CD4-positive, alpha-beta T cell treated with Interleukin-6 at 100 ng/mL for 8 hours (primary cell): ENCODE data around the gene ARHGAP10.
"Not testable (repeated sequence)": the region's sequence is repeated elsewhere in the genome, so short reads cannot be mapped to it uniquely, and the experiment has no call there.

Experiments
- DNase-seq: peaks from one replicate; pipeline ENCODE4 v3.0.0-alpha.2; 2020; ENCODE audit warnings: mixed read lengths, low spot score

ARHGAP10 gene

DNA sequence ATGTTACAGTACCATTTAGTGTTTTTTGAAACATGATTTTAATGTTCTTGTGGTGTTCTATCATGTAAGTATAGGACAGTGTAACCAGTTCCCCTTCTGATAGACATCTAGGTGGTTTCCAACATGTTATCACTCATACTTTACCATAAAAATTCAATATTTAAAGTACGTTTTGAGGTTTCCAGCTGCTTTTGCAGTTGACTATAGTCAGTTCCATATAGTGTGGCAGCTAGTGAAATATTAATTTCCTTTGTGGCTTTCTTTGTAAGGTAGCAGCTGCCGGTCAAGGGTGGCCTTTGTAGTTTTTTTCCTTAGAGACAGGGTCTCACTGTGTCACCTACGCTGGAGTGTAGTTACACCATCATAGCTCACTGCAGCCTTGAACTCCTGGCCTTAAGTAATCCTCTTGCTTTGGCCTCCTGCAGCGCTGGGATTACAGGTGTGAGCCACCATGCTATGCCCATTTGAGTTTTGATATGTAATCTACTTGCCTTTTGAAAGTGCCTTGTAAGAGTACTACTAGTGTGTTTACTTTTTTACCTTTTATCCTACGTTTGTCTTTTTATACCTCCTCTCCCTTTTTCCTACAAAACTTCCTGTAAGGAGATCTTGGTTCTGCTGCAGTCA is 63.0 kb downstream of the ARHGAP10 start:
- no peak for DNase-seq

DNA sequence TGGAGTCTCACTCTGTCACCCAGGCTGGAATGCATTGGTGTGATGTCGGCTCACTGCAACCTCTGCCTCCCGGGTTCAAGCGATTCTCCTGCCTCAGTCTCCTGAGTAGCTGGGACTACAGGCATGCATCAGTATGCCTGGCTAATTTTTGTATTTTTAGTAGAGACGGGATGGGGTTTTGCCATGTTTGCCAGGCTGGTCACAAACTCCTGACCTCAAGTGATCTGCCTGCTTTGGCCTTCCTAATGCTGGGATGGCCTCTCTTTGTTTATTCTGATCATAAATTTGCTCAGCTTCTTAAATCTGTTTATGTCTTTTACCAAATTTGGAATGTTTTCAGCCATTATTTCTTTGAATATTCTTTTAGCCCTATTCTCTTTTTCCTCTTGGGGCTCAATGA is 67.2 kb downstream of the ARHGAP10 start:
- DNase-seq: not testable (repeated sequence)

DNA sequence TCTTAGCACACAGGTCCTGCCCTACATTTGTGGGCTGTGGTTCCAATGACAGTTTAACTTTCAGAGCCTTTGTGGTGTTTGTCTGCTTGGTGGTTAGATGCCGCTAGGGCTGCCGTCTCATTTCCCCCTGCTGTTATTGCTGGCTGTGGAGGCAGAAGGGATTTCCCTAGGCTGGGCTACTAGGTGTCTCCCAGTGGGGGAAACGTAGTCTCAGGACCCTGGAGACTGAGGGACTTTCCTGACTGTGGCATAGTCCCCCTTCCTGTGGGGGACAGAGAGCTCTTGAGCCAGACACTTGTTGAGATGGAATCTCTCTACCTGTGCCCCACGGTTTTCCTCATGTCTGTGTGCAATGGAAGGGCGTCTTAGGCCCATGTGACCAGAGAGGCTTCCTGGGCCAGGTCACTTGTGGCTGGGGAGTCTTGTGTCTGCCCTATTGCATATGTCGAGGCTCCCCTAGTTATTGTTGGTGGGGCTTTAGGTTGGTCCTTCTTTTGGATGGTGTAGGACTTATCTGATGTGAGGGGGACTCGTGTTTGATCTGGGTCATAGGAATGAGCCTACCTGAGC is 68.2 kb downstream of the ARHGAP10 start:
- DNase-seq: peak; percentile 61

DNA sequence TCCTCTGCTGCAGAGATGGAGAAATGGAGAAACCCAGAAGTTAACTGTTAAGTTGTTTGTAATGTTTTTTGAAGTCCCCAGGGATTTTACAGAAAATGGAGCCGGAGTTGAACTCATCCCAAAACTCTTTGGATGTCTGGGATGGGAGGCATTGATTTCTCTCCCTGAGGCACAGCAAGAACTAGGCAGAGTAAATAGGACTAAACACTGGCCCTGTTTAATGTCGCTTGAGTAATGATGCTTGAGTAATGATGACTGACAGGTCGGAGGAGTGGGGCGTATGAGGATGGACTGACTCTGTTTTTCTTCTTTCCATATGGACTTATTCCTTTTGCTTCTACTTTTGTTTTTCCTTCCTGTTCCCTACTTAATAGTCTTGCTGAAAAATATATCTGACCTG is 69.9 kb downstream of the ARHGAP10 start:
- DNase-seq: no peak

DNA sequence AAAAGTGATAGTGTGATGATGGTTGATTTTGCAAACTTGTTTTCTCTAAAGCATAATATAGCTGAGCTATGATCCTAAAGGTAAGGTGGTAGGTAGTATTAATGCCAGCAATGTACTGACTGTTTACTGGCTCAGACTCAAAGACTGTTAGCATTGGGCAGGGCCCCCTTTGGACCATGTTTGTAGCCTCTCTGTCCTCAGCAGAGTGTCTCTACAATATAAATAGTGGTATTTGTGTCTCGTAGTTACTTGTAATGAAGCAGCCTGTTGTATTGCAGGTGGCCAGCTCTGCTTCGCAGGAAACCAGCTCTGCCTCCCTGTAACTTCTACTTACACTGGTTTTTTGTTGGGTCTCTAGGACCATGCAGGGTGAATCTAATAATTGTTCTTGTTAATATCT is 70.5 kb downstream of the ARHGAP10 start:
- DNase-seq: no peak

DNA sequence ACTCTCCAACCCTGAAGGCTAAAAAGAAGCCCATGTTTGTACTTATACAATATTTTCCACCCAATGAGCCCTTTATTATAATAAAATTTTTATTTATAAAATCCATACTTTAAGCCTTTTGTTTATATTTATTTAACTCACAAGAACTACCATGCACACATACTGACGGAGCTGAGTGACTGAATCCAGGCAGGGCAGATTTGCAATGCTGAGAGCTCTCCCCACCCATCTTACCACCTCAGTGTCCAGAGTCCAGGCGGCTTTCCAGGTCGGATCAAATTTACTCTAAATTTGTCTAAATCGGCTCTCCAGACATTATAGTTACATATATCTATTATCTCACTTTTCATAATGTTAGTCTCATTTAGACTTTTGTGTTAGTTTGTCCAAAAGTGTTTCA is 74.1 kb downstream of the ARHGAP10 start:
- no peak for DNase-seq

DNA sequence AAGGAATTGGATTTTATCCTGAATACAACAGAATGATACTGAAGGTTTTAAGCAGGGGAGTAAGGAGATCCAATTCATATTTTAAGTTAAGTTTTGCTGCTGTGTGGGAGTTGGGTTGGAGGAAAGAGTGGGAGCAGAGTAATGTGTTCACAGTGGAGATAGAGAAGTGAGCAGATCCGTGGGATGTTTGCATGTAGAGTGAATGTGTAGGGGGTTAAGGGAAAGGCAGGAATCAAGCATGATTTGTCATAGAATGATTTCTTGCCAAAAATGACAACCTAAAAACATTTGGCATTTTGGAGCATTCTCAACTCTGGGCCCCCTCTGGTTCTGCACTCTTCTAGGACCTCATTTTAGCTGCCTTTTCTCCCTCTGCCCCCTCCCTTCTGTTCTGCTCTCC is 76.6 kb downstream of the ARHGAP10 start:
- no peak for DNase-seq

DNA sequence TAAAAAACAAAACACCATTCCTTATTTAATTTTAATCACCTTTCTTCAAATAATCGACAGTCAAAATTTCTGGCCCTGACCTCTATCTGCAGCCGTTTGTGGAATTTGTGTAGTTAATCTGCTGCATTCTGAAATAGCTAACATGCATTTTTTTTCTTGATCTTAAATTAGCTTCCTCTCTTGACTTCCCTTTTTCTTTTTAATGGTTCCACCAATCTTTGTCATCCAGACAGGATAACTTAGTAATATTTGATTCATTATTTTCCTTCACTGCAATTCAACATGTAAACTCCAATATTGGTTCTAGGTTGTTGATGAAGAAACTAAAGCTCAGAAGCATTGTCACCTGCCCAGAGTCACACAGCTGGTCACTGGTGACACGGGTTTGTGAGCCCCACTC is 77.3 kb downstream of the ARHGAP10 start:
- no peak for DNase-seq

DNA sequence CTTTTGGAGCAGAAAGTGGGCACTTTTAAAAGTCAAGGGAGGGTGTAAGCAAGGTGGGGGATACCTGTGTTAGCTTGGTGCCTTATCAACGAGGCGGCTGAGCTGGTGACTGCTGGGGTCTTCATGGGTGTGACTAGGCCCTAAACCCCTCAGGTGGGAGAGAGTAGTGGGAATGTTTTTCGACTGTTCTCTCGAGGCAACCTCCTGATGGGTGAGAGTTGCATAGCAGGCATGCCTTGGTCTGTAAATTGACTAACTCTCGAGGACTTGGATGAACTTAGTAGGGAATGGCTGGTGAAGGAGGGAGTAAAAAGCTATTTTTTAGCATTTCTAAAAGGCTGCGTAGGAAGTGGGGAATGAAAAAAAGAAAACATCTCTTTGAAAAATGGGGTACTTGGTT is 80.0 kb downstream of the ARHGAP10 start:
- DNase-seq: no peak

DNA sequence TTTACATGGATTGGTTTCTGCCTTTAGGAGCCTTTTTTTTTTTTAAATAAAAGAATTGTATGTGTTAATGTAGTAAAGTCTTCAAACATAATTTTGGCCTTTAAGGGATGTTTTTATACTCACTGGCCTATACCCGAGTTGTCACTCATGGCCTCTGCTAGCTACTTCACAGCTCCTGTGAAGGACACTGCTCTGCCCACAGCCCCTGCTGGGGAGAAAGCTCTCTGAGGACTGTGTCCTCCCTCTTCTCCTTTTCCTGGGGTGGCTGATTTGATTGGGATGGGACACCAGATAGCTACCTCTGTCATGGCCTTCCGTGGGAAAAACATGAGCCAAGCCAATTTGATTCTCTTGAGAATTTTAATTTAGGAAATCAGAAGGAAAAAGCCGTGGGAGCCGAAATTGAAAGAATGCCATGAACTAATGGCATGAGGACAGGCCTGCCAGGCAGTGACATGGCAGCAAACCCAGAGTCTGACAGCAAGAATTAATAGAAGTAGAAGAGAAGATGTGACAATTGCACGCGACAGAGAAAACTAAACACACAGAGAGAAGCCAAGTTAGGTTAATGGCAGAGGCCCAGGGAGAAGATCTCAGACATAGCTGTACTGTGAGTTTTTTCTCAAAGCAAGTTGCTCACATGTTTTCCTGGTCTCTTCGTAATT is 81.4 kb downstream of the ARHGAP10 start:
- no peak for DNase-seq

DNA sequence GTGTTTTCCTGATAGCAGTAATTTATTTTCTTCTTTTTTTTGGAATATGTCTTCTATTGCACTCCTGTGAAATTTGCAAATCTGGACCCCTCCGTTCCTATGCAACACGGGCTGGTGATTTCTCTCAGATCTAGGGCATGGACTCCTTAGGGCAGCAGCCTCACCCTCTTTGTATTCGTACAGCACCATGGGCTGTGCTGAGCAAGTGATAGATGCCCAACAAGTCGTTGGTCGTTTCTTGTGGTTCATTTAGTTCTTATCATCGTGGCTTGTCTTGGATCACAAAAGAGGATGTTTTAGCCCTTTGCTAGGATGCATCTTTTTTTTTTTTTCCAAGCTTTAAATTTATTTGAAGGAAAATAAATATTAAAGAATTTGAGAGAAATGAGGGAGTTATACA is 82.1 kb downstream of the ARHGAP10 start:
- no peak for DNase-seq

DNA sequence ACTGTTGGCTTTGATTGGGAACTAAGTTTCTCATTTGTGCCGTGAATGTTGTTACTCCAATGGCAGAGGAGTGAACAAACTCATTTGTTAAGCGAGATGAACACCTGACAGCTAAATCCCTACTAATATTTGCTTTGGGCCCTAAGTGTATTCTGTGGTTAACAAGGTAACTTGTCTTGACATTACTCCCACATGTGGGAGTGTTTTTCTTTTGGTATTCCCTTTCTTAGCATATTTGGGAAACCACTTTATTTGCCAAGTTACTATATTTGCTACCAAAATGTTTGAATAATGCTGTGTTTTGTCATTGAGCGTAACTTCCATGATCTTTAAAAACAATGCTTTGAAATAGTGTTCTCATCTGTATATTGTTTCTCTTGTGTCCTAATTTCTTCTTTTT is 82.5 kb downstream of the ARHGAP10 start:
- DNase-seq: no peak

DNA sequence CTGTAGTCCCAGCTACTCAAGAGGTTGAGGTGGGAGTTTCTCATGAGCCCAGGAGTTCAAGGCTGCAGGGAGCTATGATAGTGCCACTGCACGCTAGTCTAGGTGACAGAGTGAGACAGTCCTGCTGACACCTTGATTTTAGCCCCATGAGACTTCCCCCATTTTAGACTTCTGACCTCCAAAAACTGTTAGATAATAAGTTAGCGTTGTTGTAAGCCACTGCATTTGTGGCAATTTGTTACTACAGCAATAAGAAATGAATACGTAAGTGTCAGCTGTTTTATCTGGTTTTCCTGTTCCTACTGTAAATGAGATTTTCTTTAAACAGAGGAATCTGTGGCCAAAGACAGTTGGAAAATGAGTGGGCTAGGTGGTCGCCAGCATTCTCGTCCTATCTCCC is 83.9 kb downstream of the ARHGAP10 start:
- DNase-seq: no peak

DNA sequence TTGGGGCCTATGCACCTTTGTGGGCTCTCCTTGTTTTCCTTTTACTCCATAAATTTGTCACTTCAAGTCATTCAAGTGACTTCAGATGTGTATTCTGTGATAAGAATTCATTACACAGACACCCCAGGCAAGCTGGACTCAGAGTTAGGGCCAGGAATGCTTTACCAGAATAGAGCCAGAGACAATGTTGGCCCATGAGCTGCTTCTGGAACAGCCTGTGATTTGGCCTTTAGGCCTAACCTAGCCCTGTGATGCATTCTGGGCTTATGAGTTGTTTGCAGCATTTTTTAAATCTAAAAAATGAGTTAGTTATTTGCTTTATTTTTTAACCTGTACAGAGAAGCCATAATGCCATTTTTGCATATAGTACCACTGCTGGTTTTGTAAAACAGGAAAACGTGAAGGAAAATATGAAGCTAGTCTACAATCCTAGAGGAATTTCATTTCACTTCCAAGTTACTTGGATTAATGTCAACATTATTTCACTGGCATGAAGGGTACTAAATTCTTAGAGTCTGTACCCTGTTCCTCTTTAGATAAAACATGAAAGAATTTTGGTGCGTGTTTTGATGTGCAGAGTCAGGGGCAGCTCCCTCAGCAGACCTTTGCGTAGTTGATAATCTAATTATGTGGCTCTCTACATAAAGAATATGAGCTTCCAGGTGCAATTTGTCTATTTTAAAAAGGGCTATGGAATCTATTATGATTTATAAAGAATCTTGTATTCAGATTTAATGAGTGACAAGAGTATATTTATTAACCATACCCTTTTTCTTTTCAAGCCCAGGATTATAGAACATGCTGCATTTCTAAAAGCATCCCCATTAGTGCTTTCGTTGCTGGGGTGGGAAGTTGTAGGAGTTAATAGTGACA is 84.7 kb downstream of the ARHGAP10 start:
- no peak for DNase-seq

DNA sequence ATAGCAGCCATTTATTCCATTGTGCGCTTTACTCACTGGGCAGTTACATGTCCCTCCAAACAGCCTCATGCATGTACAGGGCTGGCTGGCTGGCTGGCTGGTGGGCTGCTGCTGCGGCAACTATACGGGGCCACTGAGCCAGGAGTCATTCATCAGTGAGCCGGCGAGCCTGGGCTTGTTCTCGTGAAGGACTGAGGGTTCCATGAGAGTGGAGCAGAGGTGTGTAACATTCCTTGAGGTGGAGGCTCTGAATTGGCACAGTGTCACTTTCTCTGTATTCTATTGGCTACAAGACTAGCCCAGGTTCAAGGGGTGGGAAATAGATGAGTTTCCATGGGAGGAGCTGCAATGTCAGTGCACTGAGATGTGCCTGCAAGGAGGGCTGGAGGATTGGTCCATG is 89.1 kb downstream of the ARHGAP10 start:
- DNase-seq: no peak

DNA sequence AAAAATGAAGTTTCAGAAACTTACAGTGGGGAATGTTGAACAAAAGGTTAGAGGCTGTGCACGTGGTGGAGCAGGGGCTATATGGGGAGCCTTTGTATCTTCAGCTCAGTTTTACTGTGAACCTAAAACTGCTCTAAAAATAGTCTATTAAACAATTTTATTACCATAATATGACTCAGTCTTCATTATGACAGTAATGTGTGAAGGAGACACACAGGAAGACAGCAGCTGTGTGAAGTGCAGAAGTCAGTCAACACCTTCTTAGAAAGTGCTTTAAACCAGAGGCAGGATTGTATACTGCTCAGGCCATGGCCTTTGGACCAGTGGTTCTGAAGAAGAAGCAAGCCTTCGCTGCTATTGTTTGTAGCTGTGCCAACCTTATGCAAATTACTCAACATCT is 89.7 kb downstream of the ARHGAP10 start:
- DNase-seq: no peak

DNA sequence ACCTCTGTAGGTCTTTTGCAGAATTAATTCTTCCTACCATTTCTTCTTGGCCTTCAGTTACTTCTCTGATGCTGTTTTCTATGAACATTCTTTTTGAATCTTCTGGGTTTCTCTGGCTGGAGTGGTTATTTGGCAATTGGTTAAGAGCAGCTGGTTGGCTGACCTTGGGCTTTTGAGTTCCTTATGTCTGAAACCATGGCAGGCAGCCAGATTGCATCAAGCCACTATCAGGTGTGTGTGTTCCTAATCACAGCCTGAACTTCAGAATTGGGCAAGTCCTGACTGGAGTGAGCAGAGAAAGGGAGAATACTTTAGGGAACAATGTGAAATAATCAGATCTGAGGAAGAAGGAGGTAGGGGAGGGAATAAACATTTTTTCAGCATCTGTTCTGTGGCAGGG is 90.2 kb downstream of the ARHGAP10 start:
- DNase-seq: no peak

DNA sequence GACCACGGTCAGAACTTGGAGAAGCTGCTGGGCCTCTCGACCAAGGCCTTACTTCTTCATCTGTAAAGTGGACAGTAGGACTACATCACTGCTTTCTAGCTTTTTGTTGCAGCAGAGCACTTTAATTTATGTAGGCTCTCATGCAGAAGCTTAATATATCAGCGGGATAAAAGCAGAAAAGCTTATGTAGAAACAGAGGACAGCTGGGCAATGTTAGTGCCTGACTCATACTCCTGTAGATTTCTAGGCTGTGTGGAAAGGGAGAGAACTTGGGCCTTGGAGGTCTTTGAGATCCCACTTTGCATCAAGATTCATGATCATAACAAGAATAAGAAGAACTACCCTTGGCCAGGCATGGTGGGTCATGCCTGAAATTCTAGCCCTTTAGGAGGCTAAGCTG is 91.2 kb downstream of the ARHGAP10 start:
- DNase-seq: no peak

DNA sequence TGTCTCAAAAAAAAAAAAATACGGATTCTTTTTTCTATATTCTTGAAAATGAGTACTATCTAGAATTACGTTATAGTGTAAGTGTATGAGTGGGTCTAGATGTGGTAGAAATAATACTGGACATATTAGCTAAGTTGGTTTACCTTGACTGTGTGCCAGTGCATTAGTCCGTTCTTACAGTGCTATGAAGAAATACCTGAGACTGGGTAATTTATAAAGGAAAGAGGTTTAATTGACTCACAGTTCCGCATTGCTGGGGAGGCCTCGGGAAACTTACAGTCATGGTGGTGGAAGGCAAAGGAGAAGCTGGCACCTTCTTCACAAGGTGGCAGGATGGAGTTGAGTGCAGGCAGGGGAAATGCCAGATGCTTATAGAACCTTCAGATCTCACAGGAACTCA is 92.4 kb downstream of the ARHGAP10 start:
- no peak for DNase-seq

DNA sequence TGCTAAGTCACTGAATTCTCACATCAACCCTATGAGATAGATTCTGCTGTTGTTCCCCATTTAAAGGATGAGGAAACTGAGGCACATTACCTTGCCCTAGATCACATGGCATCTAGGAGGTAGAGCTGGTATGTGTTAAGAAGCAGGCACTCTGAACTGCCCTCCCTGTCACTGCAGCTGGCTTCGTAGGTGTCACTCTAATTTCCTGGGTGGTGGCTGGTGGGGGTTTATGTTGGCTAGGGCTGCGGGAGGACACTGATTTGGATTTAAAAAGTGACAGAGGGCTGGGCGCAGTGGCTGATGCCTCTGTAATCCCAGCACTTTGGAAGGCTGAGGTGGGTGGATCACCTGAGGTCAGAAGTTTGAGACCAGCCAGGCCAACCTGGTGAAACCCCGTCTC is 93.0 kb downstream of the ARHGAP10 start:
- no peak for DNase-seq

DNA sequence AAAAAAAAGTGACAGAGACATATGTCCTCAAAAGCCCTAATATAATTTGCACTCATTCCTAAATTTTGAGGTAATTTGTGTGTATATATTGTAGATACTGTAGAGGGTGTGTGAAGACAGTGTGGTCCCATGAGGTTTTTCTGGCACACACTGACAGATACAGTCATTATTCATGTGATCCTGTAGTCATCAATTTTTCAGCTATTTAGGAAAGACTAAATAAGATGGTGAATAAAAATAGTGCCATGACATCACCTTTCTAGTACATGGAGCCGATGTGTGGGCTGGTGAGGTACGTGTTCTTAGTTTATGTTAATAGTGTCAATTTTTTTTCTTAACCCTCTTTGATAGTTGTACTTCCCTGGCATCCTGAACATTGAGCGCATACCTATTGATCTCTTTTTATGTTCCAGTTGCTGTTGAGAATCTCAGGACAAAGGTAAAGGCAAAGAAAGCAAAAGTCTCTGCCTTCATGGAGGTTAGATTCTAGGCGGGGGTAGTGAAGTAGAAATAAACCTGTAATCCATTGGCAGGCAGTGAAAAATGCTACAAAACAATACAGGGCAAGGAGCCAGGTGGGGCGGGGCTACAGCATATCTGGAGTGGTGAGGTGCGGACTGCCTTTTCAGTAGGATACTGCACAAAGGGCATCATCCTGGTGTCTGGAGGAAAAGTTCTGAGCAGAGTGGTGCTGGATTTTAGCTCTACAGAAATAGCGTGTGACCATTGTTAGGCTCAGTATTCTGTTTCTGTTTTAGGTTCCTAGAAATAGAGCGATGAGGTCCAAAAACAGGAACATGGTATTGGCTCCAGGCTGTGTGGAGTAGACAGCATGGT is 93.8 kb downstream of the ARHGAP10 start:
- DNase-seq: no peak

DNA sequence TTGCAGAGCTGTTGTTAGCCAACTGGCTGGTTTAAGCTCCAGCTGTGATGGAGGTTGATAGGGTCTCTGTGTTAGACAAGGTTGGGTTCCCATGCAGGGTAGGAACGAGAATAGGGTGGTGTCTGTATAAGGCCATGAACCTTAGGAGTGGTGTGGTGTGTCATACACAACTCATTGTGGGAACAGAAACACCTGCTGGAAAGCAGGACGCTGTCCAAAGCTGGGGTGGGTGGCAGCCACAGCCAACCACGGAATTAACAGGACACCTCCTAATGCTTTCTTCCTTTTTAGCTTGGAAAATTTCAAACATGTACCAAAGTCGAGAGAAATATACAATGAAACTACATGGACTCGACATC is 94.4 kb downstream of the ARHGAP10 start:
- no peak for DNase-seq
